Retinal pigment epithelial cell (primary cell): ENCODE measurements around the gene GPATCH8.
"Not testable (repeated sequence)": the region's sequence is repeated elsewhere in the genome, so short reads cannot be mapped to it uniquely, and the experiment has no call there.

Experiments
- DNase-seq: peaks from one replicate; pipeline ENCODE4 v3.0.0-alpha.2; 2010; ENCODE audit warnings: low read depth
- H3K4me3 ChIP-seq: 2 replicates; pipeline ENCODE4 v1.5.1; 2011; ENCODE audit warnings: mild to moderate bottlenecking, low read length, control low read depth, moderate library complexity
- TF ChIP-seq, protein P1 (sequence below): conservative IDR thresholded peaks from 2 replicates; pipeline ENCODE4 v1.5.1; 2011; ENCODE audit warnings: low read depth, low read length, control low read depth, inconsistent platforms

The GPATCH8 gene

GRCh38 chr17:44543905-44544523 is 40.8 kb upstream of the GPATCH8 start:
- TF ChIP-seq, protein P1, sequence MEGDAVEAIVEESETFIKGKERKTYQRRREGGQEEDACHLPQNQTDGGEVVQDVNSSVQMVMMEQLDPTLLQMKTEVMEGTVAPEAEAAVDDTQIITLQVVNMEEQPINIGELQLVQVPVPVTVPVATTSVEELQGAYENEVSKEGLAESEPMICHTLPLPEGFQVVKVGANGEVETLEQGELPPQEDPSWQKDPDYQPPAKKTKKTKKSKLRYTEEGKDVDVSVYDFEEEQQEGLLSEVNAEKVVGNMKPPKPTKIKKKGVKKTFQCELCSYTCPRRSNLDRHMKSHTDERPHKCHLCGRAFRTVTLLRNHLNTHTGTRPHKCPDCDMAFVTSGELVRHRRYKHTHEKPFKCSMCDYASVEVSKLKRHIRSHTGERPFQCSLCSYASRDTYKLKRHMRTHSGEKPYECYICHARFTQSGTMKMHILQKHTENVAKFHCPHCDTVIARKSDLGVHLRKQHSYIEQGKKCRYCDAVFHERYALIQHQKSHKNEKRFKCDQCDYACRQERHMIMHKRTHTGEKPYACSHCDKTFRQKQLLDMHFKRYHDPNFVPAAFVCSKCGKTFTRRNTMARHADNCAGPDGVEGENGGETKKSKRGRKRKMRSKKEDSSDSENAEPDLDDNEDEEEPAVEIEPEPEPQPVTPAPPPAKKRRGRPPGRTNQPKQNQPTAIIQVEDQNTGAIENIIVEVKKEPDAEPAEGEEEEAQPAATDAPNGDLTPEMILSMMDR = no peak
- no peak for DNase-seq
- H3K4me3 ChIP-seq = no peak overlapping the region

DNA sequence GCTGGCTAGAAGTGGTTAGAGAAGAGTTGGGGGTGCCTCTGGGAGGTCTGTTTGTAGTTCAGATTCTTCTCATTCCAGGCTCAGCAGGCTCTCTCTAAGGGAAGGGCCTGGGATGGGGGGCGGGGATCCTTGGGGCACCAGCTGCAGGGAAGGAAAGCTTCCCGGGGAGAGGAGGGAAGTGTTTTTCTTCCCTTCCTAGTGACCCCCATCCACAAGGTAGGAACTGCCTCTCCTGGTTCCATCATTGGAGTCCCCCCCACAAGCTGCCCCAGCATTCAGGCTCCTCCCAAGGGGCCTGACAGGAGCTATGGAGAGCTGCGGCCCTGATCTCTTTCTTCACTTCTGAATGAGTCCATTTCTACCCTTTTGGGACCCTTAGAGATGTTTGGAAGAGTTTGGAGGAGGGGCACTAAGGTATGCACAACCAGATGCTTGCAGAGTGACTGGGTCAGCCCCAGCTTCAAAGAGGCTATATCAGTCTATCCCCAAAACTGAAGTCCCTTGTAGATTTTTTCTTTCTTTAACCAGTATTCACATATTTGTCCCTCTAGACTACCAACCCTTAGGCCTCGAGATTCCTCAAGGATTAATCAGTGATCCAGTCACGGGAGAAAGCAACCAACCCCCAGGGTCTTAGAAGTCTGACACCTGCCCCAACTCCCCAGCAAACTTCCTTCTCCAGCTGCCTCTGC is 40.2 kb upstream of the GPATCH8 start:
- TF ChIP-seq, protein P1 = no peak
- peak overlapping the region; percentile 8 for H3K4me3 ChIP-seq
- DNase-seq = peak; percentile 78

DNA sequence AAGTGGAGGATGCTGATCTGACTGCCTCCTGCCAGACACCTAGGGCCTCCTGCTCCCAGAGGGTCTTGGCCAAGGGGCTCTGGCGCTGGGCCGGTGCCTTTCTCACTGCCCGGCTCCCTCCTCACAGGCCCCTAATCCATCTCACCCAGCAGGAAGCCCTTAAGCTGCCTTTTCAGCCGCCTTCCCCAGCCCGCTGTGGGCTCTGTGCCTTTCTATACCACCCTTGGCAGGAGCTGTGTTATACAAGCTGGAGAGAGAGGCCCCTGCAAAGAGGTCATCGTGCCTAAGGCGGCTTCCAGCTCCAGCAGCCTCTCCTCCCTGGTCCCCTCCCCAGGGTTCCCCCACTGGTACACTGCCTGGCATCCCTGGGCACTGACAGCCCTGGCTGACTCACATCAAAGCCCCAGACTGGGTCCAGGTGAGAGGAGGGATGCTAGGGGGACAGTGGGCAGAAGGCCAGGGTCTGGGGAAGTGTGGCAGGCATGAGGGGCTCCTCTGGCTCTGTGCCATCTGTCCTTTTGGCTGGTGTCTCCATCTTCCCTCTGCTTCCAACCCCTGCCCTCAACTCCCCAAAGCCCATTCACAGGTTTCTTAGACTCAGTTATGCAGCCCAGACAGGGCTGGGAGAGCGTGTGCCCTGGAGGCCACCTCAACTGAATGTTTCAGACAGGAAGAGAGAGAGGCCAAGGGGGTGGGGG is 38.8 kb upstream of the GPATCH8 start:
- no peak for DNase-seq
- no peak overlapping the region for H3K4me3 ChIP-seq
- TF ChIP-seq, protein P1 = no peak

DNA sequence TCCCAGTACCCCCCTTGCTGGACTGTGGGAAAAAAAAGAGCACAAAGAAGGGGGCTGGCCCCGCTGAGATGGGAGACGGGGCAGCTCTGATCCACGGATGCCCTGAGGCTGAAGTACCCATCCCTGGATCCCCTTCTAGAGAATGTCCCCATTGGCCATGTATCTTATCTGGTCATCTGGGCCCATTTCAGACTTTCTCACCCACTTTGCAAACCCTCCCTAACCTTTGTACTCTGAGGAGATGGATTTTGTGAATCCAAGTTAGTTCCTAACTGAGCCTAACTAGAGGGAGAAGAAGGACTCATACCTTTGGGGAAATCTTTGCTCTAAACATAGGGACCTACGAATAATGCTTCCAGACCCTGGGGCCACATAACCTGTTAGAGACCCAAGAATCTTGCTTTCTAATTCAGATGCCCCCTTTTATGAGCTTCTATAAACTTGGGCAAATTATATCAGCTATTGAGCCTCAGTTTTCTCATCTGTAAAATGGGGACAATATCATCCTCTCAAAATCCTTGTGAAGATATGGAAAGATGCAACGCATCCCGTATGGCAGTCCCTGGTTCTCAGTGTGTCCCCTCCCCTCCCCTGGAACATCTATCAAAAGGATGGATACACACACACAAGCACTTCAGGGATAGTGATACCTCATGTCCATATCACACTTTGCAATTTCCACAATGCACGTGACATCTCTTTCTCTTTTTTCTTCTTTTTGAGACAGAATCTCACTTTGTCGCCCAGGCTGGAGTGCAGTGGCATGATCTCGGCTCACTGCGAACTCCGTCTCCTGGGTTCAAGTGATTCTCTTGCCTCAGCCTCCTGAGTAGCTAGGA is 37.3 kb upstream of the GPATCH8 start:
- TF ChIP-seq, protein P1 = no peak
- H3K4me3 ChIP-seq = no peak overlapping the region
- no peak for DNase-seq

GRCh38 chr17:44539673-44540072 is 36.5 kb upstream of the GPATCH8 start:
- TF ChIP-seq, protein P1 = no peak
- H3K4me3 ChIP-seq = no peak overlapping the region

GRCh38 chr17:44537922-44538321 is 34.7 kb upstream of the GPATCH8 start:
- not testable (repeated sequence) for H3K4me3 ChIP-seq, DNase-seq

More at GRCh38 chr17:44539673-44540072, 36.5 kb upstream of the GPATCH8 start:
- DNase-seq = no peak
